Activated gamma-delta T cell treated with Interleukin-2 at 50 U/mL for 16 hours (primary cell): Measurements from ENCODE around the gene TBC1D10A.

Experiments used
- DNase-seq: peaks from one replicate; pipeline ENCODE4 v3.0.0-alpha.2; 2020

Gene TBC1D10A

DNA sequence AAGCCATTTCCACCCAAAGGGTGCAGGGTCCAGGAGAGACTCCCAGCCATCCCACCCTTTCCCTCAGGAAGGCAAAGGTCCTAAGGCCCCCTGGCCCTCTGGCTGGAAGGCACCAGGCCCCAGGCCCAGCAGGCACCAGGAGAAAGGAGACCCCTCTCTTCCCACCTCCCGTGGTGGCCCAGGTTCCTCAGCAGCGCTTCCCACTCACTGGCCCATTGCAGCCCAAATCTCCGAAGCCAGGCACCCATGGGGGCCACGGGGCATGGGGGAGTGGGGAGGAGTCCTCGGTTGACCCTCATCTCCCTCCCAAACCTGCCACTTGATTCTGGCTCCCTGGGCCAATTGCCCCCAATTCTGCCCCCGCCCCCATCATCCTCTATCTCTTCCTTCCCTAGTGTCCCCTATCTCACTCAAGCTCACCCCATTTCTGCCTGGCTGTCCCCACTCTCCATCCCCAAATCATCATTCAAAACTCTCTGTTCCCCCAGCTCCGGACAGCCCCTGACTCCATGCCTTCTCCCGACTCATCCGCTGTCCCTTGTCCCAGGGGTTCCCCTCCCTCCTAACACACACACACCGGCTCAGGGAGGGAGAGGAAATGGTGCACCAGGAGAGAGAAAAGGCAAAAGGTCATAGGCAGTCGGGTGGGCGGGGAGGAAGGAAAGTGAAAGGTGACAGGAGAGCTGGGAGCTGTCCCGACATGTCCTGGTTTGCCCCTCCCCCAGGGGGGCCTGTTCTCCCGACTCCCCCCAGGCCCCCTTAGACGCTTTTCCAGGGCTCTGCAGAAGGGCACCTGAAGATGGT, 81.4 kb downstream of the TBC1D10A start:
- no peak for DNase-seq

DNA sequence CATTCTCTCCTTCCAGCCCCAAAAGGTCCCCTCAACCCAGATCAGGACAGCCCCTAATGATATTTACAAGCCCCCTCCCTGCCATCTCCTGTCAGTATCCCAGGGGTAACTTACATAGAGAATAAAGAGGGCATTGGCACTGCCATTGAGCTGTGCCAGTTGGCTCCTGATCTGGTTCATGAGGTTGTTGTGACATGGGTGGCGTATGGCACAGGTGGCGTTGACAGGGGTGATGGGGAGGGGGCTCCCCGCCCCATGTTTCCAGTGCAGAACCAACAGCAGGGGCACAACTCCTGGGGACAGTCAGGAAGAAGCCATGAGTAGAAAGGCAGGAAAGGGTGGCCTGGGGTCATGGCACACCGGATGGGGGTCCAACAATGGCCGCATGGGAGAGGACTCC, 82.1 kb downstream of the TBC1D10A start:
- no peak for DNase-seq

DNA sequence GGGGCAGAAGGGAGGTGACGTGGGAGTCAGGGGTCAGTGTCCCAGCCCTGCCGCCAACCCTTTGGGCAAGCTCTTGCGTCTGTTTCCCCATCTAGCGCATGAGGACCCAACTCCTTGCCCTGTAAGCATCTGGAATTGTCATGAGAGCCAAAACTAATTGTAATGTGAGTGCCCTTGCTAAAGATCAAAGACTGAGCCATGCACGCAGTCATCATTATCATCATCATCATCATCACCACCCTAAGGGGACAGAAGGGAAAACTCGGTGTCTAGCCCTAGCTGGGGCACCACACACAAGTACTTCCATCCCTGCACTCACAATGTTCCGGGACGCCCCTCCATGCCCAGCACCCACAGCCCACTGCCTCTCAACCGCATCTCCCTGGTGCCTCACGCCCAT, 82.7 kb downstream of the TBC1D10A start:
- no peak for DNase-seq

DNA sequence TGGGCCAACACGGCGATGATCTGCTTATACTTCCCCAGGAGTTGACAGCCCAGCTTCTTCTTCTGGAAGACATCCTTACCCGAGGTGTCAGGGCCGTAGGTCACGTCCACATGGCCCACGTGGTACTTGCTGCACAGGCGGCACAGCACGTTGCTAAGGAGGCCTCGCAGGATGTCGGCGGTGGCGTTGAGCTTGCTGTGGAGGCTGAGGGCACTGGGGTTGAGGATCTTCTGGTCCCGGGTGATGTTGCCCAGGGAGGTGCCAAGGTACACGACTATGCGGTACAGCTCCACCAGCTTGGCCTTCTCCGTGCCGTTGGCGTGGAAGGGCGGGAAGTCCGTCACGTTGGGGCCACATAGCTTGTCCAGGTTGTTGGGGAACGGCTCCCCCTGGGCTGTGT, 83.1 kb downstream of the TBC1D10A start:
- no peak for DNase-seq
